Stimulated activated CD4-positive, alpha-beta T cell treated with anti-CD3 and anti-CD28 coated beads, Interleukin-2, amount 100 ng/mL, for 48 hours (primary cell): Measurements from ENCODE around the gene ASTN1.
"Not testable (repeated sequence)": the region's sequence is repeated elsewhere in the genome, so short reads cannot be mapped to it uniquely, and the experiment has no call there.

Experiments used
- DNase-seq, 2 donors: peaks; one replicate each; pipeline ENCODE4 v3.0.0-alpha.2; 2020

The ASTN1 gene

GRCh38 chr1:177103005-177103852, 61.3 kb downstream of the ASTN1 start:
- no peak for DNase-seq

GRCh38 chr1:177092001-177092400, 72.5 kb downstream of the ASTN1 start:
- DNase-seq = no peak

GRCh38 chr1:177091040-177091439, 73.5 kb downstream of the ASTN1 start:
- DNase-seq = no peak

GRCh38 chr1:177088966-177089365, 75.5 kb downstream of the ASTN1 start:
- DNase-seq = no peak

GRCh38 chr1:177082855-177083693, 81.4 kb downstream of the ASTN1 start:
- DNase-seq = no peak

GRCh38 chr1:177080564-177080963, 83.9 kb downstream of the ASTN1 start:
- no peak for DNase-seq

GRCh38 chr1:177077734-177078499, 86.6 kb downstream of the ASTN1 start:
- DNase-seq = no peak

GRCh38 chr1:177077006-177077405, 87.5 kb downstream of the ASTN1 start:
- DNase-seq = no peak

- not testable (repeated sequence) for DNase-seq
Observed at GRCh38 chr1:177074811-177075210, 89.7 kb downstream of the ASTN1 start.

GRCh38 chr1:177069490-177069889, 95.0 kb downstream of the ASTN1 start:
- DNase-seq = no peak

GRCh38 chr1:177067752-177068410, 96.6 kb downstream of the ASTN1 start:
- no peak for DNase-seq

GRCh38 chr1:177065430-177065829, 99.1 kb downstream of the ASTN1 start:
- no peak for DNase-seq

- no peak for DNase-seq
Observed at GRCh38 chr1:177063648-177064047, 100.9 kb downstream of the ASTN1 start.

GRCh38 chr1:177054542-177054941, 110.0 kb downstream of the ASTN1 start:
- no peak for DNase-seq

- DNase-seq = no peak
Observed at GRCh38 chr1:177053648-177054047, 110.9 kb downstream of the ASTN1 start.

GRCh38 chr1:177048314-177049069, 116.0 kb downstream of the ASTN1 start:
- no peak for DNase-seq

- no peak for DNase-seq
Observed at GRCh38 chr1:177045151-177045550, 119.4 kb downstream of the ASTN1 start.

GRCh38 chr1:177044390-177044789, 120.1 kb downstream of the ASTN1 start:
- DNase-seq = no peak

GRCh38 chr1:177043597-177043996, 120.9 kb downstream of the ASTN1 start:
- DNase-seq = no peak

- no peak for DNase-seq
Observed at GRCh38 chr1:177035586-177035985, 128.9 kb downstream of the ASTN1 start.

- DNase-seq = no peak
Observed at GRCh38 chr1:177033628-177034027, 130.9 kb downstream of the ASTN1 start.

- no peak for DNase-seq
Observed at GRCh38 chr1:177032434-177032833, 132.1 kb downstream of the ASTN1 start.
